Fibroblast of skin of left biceps (primary cell): ENCODE measurements around the gene OTOG.

Experiments
- DNase-seq, 2 experiments: peaks; one replicate each; pipeline ENCODE4 v3.0.0-alpha.2; 2013; ENCODE audit warnings: low read depth in 2 of 2

OTOG gene, protein sequence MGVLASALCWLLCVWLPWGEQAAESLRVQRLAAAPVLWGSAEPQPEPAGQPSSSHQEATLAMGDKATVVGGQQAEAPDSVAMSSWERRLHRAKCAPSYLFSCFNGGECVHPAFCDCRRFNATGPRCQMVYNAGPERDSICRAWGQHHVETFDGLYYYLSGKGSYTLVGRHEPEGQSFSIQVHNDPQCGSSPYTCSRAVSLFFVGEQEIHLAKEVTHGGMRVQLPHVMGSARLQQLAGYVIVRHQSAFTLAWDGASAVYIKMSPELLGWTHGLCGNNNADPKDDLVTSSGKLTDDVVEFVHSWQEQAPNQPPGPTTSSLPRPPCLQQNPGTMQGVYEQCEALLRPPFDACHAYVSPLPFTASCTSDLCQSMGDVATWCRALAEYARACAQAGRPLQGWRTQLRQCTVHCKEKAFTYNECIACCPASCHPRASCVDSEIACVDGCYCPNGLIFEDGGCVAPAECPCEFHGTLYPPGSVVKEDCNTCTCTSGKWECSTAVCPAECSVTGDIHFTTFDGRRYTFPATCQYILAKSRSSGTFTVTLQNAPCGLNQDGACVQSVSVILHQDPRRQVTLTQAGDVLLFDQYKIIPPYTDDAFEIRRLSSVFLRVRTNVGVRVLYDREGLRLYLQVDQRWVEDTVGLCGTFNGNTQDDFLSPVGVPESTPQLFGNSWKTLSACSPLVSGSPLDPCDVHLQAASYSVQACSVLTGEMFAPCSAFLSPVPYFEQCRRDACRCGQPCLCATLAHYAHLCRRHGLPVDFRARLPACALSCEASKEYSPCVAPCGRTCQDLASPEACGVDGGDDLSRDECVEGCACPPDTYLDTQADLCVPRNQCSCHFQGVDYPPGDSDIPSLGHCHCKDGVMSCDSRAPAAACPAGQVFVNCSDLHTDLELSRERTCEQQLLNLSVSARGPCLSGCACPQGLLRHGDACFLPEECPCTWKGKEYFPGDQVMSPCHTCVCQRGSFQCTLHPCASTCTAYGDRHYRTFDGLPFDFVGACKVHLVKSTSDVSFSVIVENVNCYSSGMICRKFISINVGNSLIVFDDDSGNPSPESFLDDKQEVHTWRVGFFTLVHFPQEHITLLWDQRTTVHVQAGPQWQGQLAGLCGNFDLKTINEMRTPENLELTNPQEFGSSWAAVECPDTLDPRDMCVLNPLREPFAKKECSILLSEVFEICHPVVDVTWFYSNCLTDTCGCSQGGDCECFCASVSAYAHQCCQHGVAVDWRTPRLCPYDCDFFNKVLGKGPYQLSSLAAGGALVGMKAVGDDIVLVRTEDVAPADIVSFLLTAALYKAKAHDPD (N-terminal part only)

DNA sequence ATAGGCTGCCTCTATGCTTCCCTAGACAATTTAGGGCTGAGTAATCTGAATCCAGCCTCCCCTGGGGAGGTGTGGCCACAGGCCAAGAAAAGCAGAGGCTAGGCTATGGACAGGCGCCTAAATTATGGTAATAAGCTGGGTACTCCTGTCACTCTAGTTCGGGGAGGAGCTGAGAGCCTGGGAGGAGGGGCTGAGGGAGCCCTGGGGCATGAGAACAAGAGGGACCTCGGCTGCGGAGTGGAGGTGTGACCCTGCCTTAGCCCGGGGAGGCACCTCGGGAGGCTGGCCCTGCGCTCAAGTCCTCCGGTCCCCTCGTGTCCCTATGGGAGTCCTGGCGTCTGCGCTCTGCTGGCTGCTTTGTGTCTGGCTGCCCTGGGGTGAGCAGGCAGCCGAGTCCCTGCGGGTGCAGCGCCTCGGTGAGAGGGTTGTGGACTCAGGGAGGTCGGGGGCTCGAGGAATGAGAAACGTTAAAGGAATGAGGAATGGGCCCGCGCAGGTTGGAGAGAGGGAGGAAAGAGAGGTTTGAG lies at the start of gene OTOG:
Gene OTOG (plus strand): TSS at position 209 of the 527 bp plus-strand sequence. CDS start 114 bp downstream, at position 323.
- no peak for DNase-seq

DNA sequence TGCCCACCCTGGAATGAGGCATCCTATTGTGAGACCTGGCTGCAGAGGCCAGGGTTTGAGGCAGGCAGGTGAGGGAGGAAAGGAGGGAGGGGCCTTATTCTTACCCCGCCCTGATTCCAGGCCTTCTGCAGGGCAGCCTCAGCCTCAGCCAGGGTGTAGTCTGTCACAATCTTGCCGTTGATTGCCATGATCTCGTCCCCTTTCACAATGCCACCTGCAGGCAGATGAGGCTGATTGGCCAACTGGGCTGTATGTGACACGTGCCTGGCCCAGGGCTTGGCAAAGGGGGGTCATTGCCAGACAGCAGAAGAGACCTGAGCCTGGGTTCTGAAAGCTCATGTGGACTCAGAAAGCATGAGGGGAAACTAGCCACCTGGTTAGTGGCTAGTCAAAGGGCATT lies 49.0 kb upstream of the OTOG start:
- no peak for DNase-seq

DNA sequence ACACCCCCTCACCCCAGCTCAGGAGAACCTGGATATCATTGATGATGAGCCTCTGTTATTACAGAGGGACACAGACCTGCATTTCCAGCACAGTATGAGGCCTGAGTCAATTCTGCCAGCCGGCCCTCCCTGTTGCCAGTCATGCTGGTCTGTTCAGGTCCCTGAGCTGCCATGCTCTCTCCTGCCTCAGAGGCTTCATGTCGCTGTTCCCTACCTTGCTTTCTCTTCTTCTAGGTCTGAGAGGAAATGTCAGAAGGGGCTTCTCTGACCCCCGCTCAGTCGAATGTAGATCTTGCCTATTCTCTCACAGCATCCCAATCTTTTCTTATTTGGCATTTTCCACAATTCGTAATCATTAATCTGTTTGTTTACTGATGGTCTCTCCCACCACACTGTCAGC lies 48.6 kb upstream of the OTOG start:
- no peak for DNase-seq

DNA sequence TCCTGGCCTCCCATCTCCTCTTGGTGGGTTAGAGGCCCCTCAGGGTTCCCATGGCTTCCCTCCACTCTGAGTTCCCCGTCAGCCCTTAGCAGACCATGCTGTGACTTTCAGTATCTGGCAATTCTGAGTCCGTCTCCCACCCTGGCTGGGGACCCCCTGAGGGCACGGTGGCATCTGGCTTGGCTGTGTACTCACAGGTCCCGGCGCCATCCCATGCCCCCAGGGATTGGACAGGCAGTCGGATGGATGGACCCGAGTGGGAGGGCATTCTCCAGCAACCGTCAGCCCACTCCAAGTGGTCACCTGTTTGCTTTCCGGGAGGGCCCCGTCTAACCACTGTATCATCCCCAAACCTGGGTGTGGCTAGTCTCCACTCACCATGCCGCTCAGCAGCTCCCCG lies 46.4 kb upstream of the OTOG start:
- no peak for DNase-seq

GRCh38 chr11:17502630-17503029 lies 44.4 kb upstream of the OTOG start:
- no peak for DNase-seq

DNA sequence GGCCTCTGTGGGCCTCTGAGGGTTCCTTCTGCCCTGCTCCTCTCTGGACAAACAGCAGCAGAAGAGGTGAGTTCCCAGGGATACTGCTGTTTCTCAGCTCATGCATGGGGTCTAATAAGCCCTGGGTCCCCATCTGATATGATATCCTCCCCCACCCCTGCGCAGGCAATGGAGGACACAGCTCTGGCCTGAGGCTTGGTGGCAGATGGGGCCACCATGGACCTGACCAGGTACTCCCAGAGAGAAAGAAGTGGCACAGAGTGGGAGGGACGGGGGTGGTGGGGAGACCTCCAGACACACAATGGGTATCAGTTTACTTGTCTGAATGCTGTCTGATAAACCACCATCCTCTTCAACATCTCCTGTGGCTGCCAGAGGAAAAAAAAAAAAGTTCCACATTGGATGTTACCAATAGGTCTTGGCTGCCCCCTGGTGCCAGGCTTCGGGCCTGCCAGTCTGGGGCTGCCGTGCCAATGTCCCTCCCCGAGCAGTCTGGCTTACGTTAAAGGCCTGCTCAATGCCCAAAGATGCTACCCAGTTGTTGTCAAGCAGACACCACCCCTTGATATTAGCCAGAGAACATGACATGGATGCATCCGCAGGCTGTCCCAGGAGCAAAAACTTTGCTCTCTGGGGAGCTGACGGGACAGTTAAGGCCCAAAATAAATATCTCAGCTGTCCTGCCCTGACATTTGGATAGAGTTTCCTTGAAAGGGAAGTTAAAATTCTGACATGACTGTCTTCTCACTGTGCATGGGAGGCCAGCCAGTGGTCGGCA lies 42.5 kb upstream of the OTOG start:
- peak; percentile 6 to 17 for DNase-seq

GRCh38 chr11:17505146-17505545 lies 41.9 kb upstream of the OTOG start:
- DNase-seq = no peak

- DNase-seq = no peak
Measured at GRCh38 chr11:17506314-17506713, 40.7 kb upstream of the OTOG start.

GRCh38 chr11:17506942-17507341 lies 40.1 kb upstream of the OTOG start:
- no peak for DNase-seq

GRCh38 chr11:17507773-17508172 lies 39.3 kb upstream of the OTOG start:
- no peak for DNase-seq

DNA sequence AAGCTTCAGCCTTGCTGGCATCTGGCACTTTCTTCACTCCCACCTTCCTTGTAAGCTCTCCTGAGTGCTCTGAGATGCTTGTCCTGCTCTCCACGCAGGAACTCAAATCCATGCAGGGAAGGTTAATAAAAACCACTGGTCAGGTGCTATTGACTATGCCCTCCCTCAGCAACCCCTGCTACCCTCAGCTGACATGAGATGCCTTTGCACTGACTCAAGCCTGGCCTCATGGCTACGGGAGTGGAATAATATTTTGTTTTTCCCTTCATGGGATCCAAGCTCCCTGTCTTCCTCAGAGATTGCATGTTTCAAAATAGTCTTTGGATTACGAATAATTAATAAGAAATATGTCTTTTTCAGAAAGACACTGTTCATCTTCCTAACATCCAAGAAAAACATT lies 38.8 kb upstream of the OTOG start:
- no peak for DNase-seq

- DNase-seq = no peak
Measured at GRCh38 chr11:17508791-17509190, 38.3 kb upstream of the OTOG start.

- no peak for DNase-seq
Measured at GRCh38 chr11:17510507-17511206, 36.4 kb upstream of the OTOG start.

DNA sequence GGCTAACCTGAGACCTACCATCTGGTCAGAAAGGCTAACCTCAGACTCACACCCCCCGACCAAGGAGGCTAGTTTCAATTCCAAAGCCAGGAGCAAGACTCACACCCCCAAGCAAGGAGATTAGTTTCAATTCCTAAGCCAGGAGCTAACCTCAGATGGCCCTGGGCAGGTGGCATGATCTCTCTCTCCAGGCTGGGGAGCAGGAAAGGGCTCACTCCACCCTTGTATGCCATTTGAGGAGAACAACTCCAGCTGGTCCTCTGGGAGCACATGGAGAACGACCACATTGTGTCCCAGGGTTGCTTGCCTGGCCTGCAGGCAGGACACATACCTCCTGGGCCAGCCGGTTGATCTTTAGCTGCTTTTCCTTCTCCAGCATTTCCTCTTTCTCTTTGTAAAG lies 35.5 kb upstream of the OTOG start:
- DNase-seq = no peak

GRCh38 chr11:17512101-17512500 lies 35.0 kb upstream of the OTOG start:
- no peak for DNase-seq

GRCh38 chr11:17513853-17514252 lies 33.2 kb upstream of the OTOG start:
- DNase-seq = no peak

GRCh38 chr11:17514476-17514875 lies 32.6 kb upstream of the OTOG start:
- no peak for DNase-seq

DNA sequence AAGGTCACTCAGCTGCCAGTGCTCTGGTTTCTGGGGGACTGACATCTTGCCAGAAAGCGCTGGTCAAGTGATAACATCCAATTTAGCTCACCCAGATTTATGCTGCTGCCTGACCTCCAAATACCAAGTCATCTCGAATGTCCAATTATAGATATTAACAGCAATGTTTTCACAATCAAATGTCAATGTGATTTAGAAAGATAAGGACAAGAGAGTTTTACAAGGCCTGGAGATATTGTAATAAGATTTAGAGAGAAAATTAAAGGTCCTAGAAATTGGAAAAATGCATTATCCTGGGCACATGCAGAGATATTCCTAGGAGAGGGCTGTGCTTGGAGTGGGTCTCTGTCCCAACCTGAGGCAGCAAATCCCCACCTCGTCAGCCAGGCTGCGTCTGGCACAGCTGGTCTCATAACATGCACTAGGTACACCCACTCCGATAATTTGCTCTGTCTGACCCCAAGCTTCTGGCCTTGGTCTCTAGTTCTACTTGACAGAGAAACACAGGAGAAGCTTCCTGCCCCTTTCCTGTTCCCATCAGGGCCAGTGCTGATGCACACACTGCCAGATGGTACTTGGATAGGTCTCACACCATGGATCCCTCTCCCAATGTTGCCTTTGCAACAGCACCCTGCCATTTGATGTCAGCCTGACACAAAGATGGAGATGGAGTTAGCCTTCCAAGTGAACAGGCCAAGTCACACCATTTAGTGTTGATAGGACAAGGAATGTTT lies 31.4 kb upstream of the OTOG start:
- no peak for DNase-seq

GRCh38 chr11:17516551-17517150 lies 30.4 kb upstream of the OTOG start:
- DNase-seq = no peak
